GM21528 (cell line): Measurements from ENCODE around the gene BMPR1B.

Experiments used
- ATAC-seq: cut with Tn5 transposase; IDR thresholded peaks from one replicate; pipeline ENCODE4 v1.9.1; 2021; ENCODE audit warnings: mild to moderate bottlenecking, moderate library complexity; ENCODE audit not compliant: unreplicated experiment, low FRiP score

BMPR1B gene

GRCh38 chr4:95071851-95072250, 314.1 kb downstream of the BMPR1B start:
- ATAC-seq, result no peak

- ATAC-seq, result no peak
These were observed 315.9 kb downstream of the BMPR1B start for GRCh38 chr4:95073646-95074045.

- ATAC-seq, result no peak
These were observed 320.1 kb downstream of the BMPR1B start for GRCh38 chr4:95077864-95078263.

- ATAC-seq, result no peak
These were observed 323.2 kb downstream of the BMPR1B start for GRCh38 chr4:95080969-95081368.

GRCh38 chr4:95084584-95084983, 326.8 kb downstream of the BMPR1B start:
- no peak for ATAC-seq

- ATAC-seq, result no peak
These were observed 327.5 kb downstream of the BMPR1B start for GRCh38 chr4:95085124-95085833.

- no peak for ATAC-seq
These were observed 328.8 kb downstream of the BMPR1B start for GRCh38 chr4:95086551-95086950.

- ATAC-seq, result no peak
These were observed 330.1 kb downstream of the BMPR1B start for GRCh38 chr4:95087657-95088455.

GRCh38 chr4:95091272-95091671, 333.5 kb downstream of the BMPR1B start:
- no peak for ATAC-seq

- ATAC-seq, result no peak
These were observed 335.0 kb downstream of the BMPR1B start for GRCh38 chr4:95092766-95093165.

GRCh38 chr4:95093460-95093859, 335.7 kb downstream of the BMPR1B start:
- ATAC-seq, result no peak

- no peak for ATAC-seq
These were observed 336.5 kb downstream of the BMPR1B start for GRCh38 chr4:95093936-95094929.

GRCh38 chr4:95095348-95095974, 337.7 kb downstream of the BMPR1B start:
- ATAC-seq, result no peak

- ATAC-seq, result no peak
These were observed 344.5 kb downstream of the BMPR1B start for GRCh38 chr4:95102162-95102790.

- ATAC-seq, result no peak
These were observed 347.4 kb downstream of the BMPR1B start for GRCh38 chr4:95105112-95105511.

GRCh38 chr4:95105983-95106382, 348.2 kb downstream of the BMPR1B start:
- ATAC-seq, result no peak

- no peak for ATAC-seq
These were observed 348.7 kb downstream of the BMPR1B start for GRCh38 chr4:95106408-95106928.

GRCh38 chr4:95107004-95107403, 349.2 kb downstream of the BMPR1B start:
- ATAC-seq, result no peak

GRCh38 chr4:95107635-95108034, 349.9 kb downstream of the BMPR1B start:
- no peak for ATAC-seq
